GM12892 (cell line): ENCODE measurements around the gene RSPH9.

Experiments
- POLR2A ChIP-seq: IDR thresholded peaks from 2 replicates; pipeline ENCODE4 v1.6.1; 2011; ENCODE audit warnings: low read depth, low read length, control low read depth
- POLR2AphosphoS5 ChIP-seq: IDR thresholded peaks from 2 replicates; pipeline ENCODE4 v1.6.1; 2011; ENCODE audit warnings: low read depth, low read length, control low read depth
- TAF1 ChIP-seq: IDR thresholded peaks from 2 replicates; pipeline ENCODE4 v1.6.1; 2011; ENCODE audit warnings: low read depth, mild to moderate bottlenecking, control low read depth, low read length, borderline replicate concordance

GRCh38 chr6:43712579-43712978 is 67.7 kb downstream of the RSPH9 start:
- TF ChIP-seq POLR2A (no peak), POLR2AphosphoS5 (no peak), TAF1 (no peak)
